ENCODE results near the gene FBXL5. TPM values are rescaled to one million over a fixed set of nuclear protein-coding genes. Genes with fewer than 3 reads are reported as not detected.

FBXL5 gene
- total and polyA plus RNA-seq, 4 donors, result 24.5 to 79.7 (median 34.5) TPM

GRCh38 chr4:15688051-15688450 is 32.9 kb upstream of the FBXL5 start:
- Histone ChIP-seq H3K4me3 (ENCODE audit: low read depth in 1 of 3, low read length in 3 of 3) (no peak overlapping the region), H3K4me1 (ENCODE audit: control insufficient read depth in 4 of 4, insufficient read depth in 4 of 4, low read length in 3 of 4) (peaks cover 2 to 8% (median 4%) of the 10 kb centered on the region in 4 donors), H3K36me3 (ENCODE audit: control insufficient read depth in 4 of 4, insufficient read depth in 3 of 4, low read depth in 1 of 4, low read length in 3 of 4) (peaks cover 0 to 18% (median 7%) of the 10 kb centered on the region in 4 donors), H3K9ac (ENCODE audit: low read depth in 1 of 2, low read length in 2 of 2) (no peak overlapping the region), H3K9me3 (ENCODE audit: control insufficient read depth in 4 of 4, low read length in 3 of 4) (no peaks in the 10 kb centered on the region), H3K27me3 (ENCODE audit: control insufficient read depth in 4 of 4, insufficient read depth in 4 of 4, low read length in 3 of 4) (no peaks in the 10 kb centered on the region), H3K27ac (ENCODE audit: low read depth in 1 of 2, low read length in 2 of 2) (no peak overlapping the region)
- WGBS, result 85% methylated on average over 5 of the region's 5 CpGs
- TF ChIP-seq TAF1 (conservative IDR thresholded peaks at IDR 0.05) (no peak), JUND (IDR thresholded peaks at IDR 0.05) (no peak), NR2F2 (IDR thresholded peaks at IDR 0.05) (no peak), FOXA1 (IDR thresholded peaks at IDR 0.05) (no peak), SP1 (IDR thresholded peaks at IDR 0.05) (no peak), MAX (IDR thresholded peaks at IDR 0.05) (no peak), RXRA (IDR thresholded peaks at IDR 0.05) (no peak), YY1 (IDR thresholded peaks at IDR 0.05) (no peak), GABPA (IDR thresholded peaks at IDR 0.05 in 1 of 2, conservative IDR thresholded peaks at IDR 0.05 in 1 of 2) (no peak), ATF3 (IDR thresholded peaks at IDR 0.05) (no peak), HNF4G (IDR thresholded peaks at IDR 0.05) (no peak)
- DNase-seq (ENCODE audit: low spot score), result no peak

DNA sequence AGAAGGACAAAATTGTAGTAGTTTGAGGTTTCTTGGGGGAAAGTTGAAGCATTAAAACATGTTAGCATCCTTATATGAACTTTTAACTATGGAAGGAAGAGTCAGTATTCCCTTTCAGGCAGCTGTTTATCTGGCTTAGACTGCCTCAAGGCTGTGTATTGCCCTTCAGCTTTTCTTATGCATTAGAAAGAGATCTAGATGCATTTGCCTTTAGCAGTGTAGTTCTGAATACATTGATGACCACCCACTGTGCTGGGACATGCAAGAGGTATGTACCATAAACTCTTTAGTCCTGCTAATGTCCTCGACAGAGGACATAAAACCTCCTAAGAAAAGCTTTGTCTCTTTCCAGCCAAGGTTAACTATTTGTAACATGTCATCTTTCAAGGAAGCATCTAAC is 29.3 kb upstream of the FBXL5 start:
- DNase-seq (ENCODE audit: low spot score), result no peak
- Histone ChIP-seq H3K4me3 (ENCODE audit: low read depth in 1 of 3, low read length in 3 of 3) (no peak overlapping the region), H3K4me1 (ENCODE audit: control insufficient read depth in 4 of 4, insufficient read depth in 4 of 4, low read length in 3 of 4) (peaks cover 4 to 15% (median 13%) of the 10 kb centered on the region in 4 donors), H3K36me3 (ENCODE audit: control insufficient read depth in 4 of 4, insufficient read depth in 3 of 4, low read depth in 1 of 4, low read length in 3 of 4) (peaks cover 0 to 18% (median 7%) of the 10 kb centered on the region in 4 donors), H3K9ac (ENCODE audit: low read depth in 1 of 2, low read length in 2 of 2) (no peak overlapping the region), H3K9me3 (ENCODE audit: control insufficient read depth in 4 of 4, low read length in 3 of 4) (no peaks in the 10 kb centered on the region), H3K27ac (ENCODE audit: low read depth in 1 of 2, low read length in 2 of 2) (no peak overlapping the region), H3K27me3 (ENCODE audit: control insufficient read depth in 4 of 4, insufficient read depth in 4 of 4, low read length in 3 of 4) (no peaks in the 10 kb centered on the region)
- TF ChIP-seq HNF4A (conservative IDR thresholded peaks at IDR 0.05) (no peak), GABPA (IDR thresholded peaks at IDR 0.05 in 1 of 2, conservative IDR thresholded peaks at IDR 0.05 in 1 of 2) (no peak), RAD21 (IDR thresholded peaks at IDR 0.05) (no peak), MAX (IDR thresholded peaks at IDR 0.05) (no peak), NR2F2 (IDR thresholded peaks at IDR 0.05) (no peak), FOXA1 (IDR thresholded peaks at IDR 0.05) (no peak), SP1 (IDR thresholded peaks at IDR 0.05) (no peak), ZBTB33 (IDR thresholded peaks at IDR 0.05) (no peak), YY1 (IDR thresholded peaks at IDR 0.05) (no peak), RXRA (IDR thresholded peaks at IDR 0.05) (no peak), TAF1 (conservative IDR thresholded peaks at IDR 0.05) (no peak), HNF4G (IDR thresholded peaks at IDR 0.05) (no peak), JUND (IDR thresholded peaks at IDR 0.05) (no peak), CTCF (IDR thresholded peaks at IDR 0.05; ENCODE audit: low read depth, low read length, missing input control) (no peak), ATF3 (IDR thresholded peaks at IDR 0.05) (no peak), FOXA2 (IDR thresholded peaks at IDR 0.05) (no peak), EGR1 (IDR thresholded peaks at IDR 0.05; ENCODE audit: low read depth in 2 of 2) (no peak)
- TF ChIP-seq, protein P1, sequence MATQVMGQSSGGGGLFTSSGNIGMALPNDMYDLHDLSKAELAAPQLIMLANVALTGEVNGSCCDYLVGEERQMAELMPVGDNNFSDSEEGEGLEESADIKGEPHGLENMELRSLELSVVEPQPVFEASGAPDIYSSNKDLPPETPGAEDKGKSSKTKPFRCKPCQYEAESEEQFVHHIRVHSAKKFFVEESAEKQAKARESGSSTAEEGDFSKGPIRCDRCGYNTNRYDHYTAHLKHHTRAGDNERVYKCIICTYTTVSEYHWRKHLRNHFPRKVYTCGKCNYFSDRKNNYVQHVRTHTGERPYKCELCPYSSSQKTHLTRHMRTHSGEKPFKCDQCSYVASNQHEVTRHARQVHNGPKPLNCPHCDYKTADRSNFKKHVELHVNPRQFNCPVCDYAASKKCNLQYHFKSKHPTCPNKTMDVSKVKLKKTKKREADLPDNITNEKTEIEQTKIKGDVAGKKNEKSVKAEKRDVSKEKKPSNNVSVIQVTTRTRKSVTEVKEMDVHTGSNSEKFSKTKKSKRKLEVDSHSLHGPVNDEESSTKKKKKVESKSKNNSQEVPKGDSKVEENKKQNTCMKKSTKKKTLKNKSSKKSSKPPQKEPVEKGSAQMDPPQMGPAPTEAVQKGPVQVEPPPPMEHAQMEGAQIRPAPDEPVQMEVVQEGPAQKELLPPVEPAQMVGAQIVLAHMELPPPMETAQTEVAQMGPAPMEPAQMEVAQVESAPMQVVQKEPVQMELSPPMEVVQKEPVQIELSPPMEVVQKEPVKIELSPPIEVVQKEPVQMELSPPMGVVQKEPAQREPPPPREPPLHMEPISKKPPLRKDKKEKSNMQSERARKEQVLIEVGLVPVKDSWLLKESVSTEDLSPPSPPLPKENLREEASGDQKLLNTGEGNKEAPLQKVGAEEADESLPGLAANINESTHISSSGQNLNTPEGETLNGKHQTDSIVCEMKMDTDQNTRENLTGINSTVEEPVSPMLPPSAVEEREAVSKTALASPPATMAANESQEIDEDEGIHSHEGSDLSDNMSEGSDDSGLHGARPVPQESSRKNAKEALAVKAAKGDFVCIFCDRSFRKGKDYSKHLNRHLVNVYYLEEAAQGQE (IDR thresholded peaks at IDR 0.05), result no peak
- WGBS, result 98% methylated on average over 1 of the region's 1 CpG

All from liver (tissue), 9 donors.